ENCODE measurements around the gene ACYP2. TPM values are rescaled to one million over a fixed set of nuclear protein-coding genes. Genes with fewer than 3 reads are reported as not detected.
"Not testable (repeated sequence)": the region's sequence is repeated elsewhere in the genome, so short reads cannot be mapped to it uniquely, and the experiment has no call there.

The ACYP2 gene
- total RNA-seq (10 to 100 TPM; 16.3 to 21.2 TPM), polyA plus RNA-seq (10 to 100 TPM; 28.4 to 36.4 TPM)
- long read RNA-seq, donor 1, partial matches to known transcripts = 7 of 33 reads
- long read RNA-seq, donor 1, other reads (novel, unspliced or antisense) = 24 of 33 reads
- long read RNA-seq, donor 2, partial matches to known transcripts = 3 of 26 reads
- long read RNA-seq, donor 2, other reads (novel, unspliced or antisense) = 22 of 26 reads

DNA sequence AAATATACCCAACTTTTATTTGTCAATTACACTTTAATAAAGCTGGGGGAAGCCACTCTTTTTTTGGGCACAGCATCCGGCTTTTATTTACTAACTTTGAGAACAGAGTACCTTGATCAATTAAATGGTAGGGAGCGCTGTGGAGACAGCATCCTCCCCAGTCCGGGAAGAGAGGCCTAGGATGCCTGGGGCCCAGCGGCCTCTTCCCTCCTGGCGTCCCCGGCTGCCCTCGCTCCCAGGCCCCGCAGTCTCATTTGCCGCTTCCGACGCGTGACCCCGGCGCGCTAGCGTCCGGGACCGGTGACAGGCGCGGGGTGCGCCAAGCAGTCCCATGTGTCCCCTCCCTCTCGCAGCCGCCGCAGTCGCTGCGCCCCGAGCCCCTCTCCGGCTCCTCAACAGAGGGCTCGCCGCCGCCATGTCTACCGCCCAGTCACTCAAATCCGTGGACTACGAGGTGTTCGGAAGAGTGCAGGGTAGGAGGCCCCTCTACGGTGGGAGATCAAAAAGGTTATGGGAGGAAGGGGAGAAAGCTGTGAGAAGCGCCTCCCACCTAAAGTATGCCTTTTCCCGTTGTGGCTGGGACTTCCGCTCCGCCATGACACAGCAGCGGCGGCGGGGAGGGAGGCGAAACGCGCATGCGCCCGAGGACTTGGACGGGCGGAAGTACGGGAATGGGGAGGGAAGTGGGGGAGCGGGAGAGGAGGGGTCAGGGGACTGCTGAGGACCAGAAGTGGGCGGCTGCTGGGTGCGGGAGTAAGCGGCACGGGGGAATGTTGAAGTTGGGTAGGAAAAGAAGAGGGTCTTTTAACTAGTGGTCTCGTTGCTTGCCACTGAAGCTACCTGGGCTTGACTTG is at the start of gene ACYP2:
TSS of gene ACYP2 (plus strand) at position 332 of the 854 bp plus-strand sequence.
- 0 to 1% methylated on average over 50 to 57 of the region's 57 CpGs for WGBS, 2 donors
- Histone ChIP-seq H3K27ac (ENCODE audit: low read depth in 1 of 2, low read length in 2 of 2) (peak within 1 kb of the TSS; percentile 78 to 88), H3K4me3 (ENCODE audit: low read length in 2 of 2) (peak within 1 kb of the TSS; percentile 23 to 48), H3K9me3 (ENCODE audit: control insufficient read depth, low read length) (no peaks in the 10 kb centered on the region), H3K4me1 (ENCODE audit: control insufficient read depth in 1 of 2, insufficient read depth in 2 of 2, low read length in 2 of 2) (no peaks in the 10 kb centered on the region), H3K36me3 (ENCODE audit: control insufficient read depth in 1 of 2, insufficient read depth in 2 of 2, low read length in 1 of 2) (no peaks in the 10 kb centered on the region), H3K27me3 (ENCODE audit: control insufficient read depth in 1 of 2, insufficient read depth in 2 of 2, low read length in 1 of 2) (no peaks in the 10 kb centered on the region)
- intact Hi-C loops (cut with DNase I) = loop anchor here (5.0 to 10.0 kb wide), 3 partner anchors 217 to 349 kb away; partner anchors contain the start of gene SPTBN1 (in 1 of the 2)
- DNase-seq (peak; percentile 98 to 99), ATAC-seq (ENCODE audit: low FRiP score) (peak; percentile 98)

DNA sequence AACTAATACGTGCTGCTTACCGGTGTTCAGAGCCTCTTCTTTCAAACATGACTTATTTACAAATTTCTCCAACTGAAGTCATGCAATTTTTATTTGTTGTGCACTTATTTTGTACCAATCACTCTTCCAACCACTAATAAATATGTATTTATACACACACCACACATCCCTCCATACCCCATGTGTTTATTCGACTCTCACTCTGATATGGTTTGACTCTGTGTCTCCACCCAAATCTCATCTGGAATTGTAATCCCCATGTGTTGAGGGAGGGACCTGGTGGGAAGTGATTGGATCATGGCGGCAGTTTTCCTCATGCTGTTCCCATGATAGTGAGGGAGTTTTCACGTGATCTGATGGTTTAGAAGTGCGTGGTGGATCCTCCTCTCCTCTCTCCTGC is 49.5 kb upstream of the ACYP2 start:
- ATAC-seq (ENCODE audit: low FRiP score) (no peak), DNase-seq (no peak)
- Histone ChIP-seq H3K36me3 (ENCODE audit: control insufficient read depth in 1 of 2, insufficient read depth in 2 of 2, low read length in 1 of 2) (no peaks in the 10 kb centered on the region), H3K9me3 (ENCODE audit: control insufficient read depth, low read length) (no peaks in the 10 kb centered on the region), H3K4me1 (ENCODE audit: control insufficient read depth in 1 of 2, insufficient read depth in 2 of 2, low read length in 2 of 2) (no peaks in the 10 kb centered on the region), H3K27ac (ENCODE audit: low read depth in 1 of 2, low read length in 2 of 2) (no peak overlapping the region), H3K4me3 (ENCODE audit: low read length in 2 of 2) (no peak overlapping the region), H3K27me3 (ENCODE audit: control insufficient read depth in 1 of 2, insufficient read depth in 2 of 2, low read length in 1 of 2) (no peaks in the 10 kb centered on the region)
- WGBS, 2 donors = 94 to 97% methylated on average over 6 of the region's 6 CpGs
- intact Hi-C loops (cut with DNase I) = no loop called here

DNA sequence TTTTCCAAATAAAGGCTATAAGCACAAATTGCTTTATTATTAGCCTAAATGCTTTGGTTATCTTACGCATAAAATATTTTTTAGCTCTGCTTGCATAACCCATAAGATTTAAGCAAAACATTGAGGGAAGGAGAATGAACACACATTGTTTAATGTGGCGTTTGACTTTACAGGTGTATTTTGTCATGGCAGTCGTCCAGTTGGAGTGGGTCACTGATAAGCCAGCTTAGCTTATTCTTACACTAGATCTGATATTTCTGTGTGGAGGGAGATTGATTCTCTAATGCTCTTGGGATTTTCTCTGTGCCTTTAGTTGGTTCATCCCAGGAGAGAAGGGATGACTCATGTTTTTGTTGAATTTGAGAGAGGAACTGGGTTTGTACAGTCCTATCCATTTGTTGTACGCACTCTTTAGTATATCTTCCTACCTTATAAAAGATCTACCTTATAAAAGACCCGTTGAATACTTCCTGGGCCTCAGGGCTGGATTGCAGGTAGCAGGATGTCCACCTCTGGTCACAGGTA is 47.5 kb upstream of the ACYP2 start:
- H3K4me1 ChIP-seq (ENCODE audit: control insufficient read depth in 1 of 2, insufficient read depth in 2 of 2, low read length in 2 of 2) = no peaks in the 10 kb centered on the region
- H3K9me3 ChIP-seq (ENCODE audit: control insufficient read depth, low read length) = no peaks in the 10 kb centered on the region
- H3K4me3 ChIP-seq (ENCODE audit: low read length in 2 of 2) = no peak overlapping the region
- WGBS, 2 donors = 85 to 86% methylated on average over 5 of the region's 5 CpGs
- ATAC-seq (ENCODE audit: low FRiP score) (no peak), DNase-seq (no peak)
- no peak overlapping the region for H3K27ac ChIP-seq (ENCODE audit: low read depth in 1 of 2, low read length in 2 of 2)
- intact Hi-C loops (cut with DNase I) = no loop called here
- H3K36me3 ChIP-seq (ENCODE audit: control insufficient read depth in 1 of 2, insufficient read depth in 2 of 2, low read length in 1 of 2) = no peaks in the 10 kb centered on the region
- no peaks in the 10 kb centered on the region for H3K27me3 ChIP-seq (ENCODE audit: control insufficient read depth in 1 of 2, insufficient read depth in 2 of 2, low read length in 1 of 2)

DNA sequence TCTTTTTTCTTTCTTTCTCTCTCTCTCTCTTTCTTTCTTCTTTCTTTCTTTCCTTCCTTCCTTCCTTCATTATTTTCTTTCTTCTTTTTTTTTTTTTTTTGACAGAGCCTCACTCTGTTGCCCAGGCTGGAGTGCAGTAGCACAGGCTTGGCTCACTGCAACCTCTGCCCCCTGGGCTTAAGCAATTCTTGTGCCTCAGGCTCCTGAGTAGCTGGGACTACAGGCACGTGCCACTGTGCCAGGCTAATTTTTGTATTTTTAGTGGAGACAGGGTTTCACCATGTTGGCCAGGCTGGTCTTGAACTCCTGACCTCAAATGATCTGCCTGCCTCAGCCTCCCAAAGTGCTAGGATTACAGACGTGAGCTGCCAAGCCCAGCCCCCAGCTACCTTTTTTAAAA is 42.9 kb upstream of the ACYP2 start:
- H3K9me3 ChIP-seq (ENCODE audit: control insufficient read depth, low read length); DNase-seq; H3K36me3 ChIP-seq (ENCODE audit: control insufficient read depth in 1 of 2, insufficient read depth in 2 of 2, low read length in 1 of 2); intact Hi-C loops (cut with DNase I); H3K27ac ChIP-seq (ENCODE audit: low read depth in 1 of 2, low read length in 2 of 2); ATAC-seq (ENCODE audit: low FRiP score); H3K4me3 ChIP-seq (ENCODE audit: low read length in 2 of 2); H3K4me1 ChIP-seq (ENCODE audit: control insufficient read depth in 1 of 2, insufficient read depth in 2 of 2, low read length in 2 of 2); H3K27me3 ChIP-seq (ENCODE audit: control insufficient read depth in 1 of 2, insufficient read depth in 2 of 2, low read length in 1 of 2): not testable (repeated sequence)
- 64 to 67% methylated on average over 2 of the region's 2 CpGs for WGBS, 2 donors

DNA sequence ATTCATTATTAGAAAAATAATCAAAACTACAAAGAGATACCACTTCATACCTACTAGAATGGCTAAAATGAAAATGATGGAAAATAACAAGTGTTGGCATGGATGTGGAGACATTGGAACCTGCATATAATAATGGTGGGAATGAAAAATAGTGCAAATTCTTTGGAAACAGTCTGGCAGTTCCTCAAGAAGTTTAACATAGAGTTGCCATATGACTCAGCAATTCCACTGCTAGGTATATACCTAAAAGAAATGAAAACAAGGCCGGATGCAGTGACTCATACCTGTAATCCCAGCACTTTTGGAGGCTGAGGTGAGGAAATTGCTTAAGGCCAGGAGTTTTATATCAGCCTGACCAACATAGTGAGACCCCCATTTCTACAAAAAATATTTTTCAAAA is 41.6 kb upstream of the ACYP2 start:
- intact Hi-C loops (cut with DNase I) = no loop called here
- Histone ChIP-seq H3K9me3 (ENCODE audit: control insufficient read depth, low read length) (no peaks in the 10 kb centered on the region), H3K36me3 (ENCODE audit: control insufficient read depth in 1 of 2, insufficient read depth in 2 of 2, low read length in 1 of 2) (no peaks in the 10 kb centered on the region), H3K4me3 (ENCODE audit: low read length in 2 of 2) (no peak overlapping the region), H3K27me3 (ENCODE audit: control insufficient read depth in 1 of 2, insufficient read depth in 2 of 2, low read length in 1 of 2) (no peaks in the 10 kb centered on the region), H3K27ac (ENCODE audit: low read depth in 1 of 2, low read length in 2 of 2) (no peak overlapping the region), H3K4me1 (ENCODE audit: control insufficient read depth in 1 of 2, insufficient read depth in 2 of 2, low read length in 2 of 2) (no peaks in the 10 kb centered on the region)
- DNase-seq (no peak), ATAC-seq (ENCODE audit: low FRiP score) (no peak)
- WGBS, 2 donors = 93 to 94% methylated on average over 1 of the region's 1 CpG

DNA sequence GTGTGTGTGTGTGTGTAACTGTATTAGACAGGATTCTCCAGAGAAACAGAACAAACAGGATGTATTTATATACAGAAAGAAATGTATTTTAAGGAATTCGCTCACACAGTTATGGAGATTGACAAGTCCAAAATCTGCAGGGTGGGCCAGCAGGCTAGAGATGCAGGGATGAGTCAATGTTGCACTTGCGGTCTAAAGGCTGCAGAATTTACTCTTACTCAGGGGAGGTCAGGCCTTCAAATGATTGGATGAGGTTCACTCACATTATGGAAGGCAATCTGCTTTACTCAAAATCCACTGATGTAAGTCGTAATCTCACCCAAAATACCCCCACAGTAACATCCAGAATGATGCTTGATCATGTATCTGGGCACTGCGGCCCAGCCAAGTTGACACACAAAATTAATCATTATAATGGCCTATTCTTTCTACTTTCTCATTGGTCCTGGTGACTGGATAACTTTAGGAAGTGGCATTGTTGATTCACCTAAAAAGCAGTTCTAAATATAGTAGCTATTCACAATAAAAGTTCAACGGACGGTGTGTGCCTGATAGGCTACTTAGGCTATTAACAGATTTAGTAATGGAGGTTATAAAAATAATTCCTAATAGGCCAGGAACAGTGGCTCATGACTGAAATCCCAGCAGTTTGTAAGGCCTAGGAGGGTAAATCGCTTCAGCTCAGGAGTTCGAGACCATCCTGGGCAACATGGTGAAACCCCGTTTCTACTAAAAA is 40.6 kb upstream of the ACYP2 start:
- H3K27me3 ChIP-seq (ENCODE audit: control insufficient read depth in 1 of 2, insufficient read depth in 2 of 2, low read length in 1 of 2) = no peaks in the 10 kb centered on the region
- H3K4me1 ChIP-seq (ENCODE audit: control insufficient read depth in 1 of 2, insufficient read depth in 2 of 2, low read length in 2 of 2) = no peaks in the 10 kb centered on the region
- no peaks in the 10 kb centered on the region for H3K9me3 ChIP-seq (ENCODE audit: control insufficient read depth, low read length)
- ATAC-seq (ENCODE audit: low FRiP score) (no peak), DNase-seq (no peak)
- H3K4me3 ChIP-seq (ENCODE audit: low read length in 2 of 2) = no peak overlapping the region
- no peak overlapping the region for H3K27ac ChIP-seq (ENCODE audit: low read depth in 1 of 2, low read length in 2 of 2)
- intact Hi-C loops (cut with DNase I) = no loop called here
- H3K36me3 ChIP-seq (ENCODE audit: control insufficient read depth in 1 of 2, insufficient read depth in 2 of 2, low read length in 1 of 2) = no peaks in the 10 kb centered on the region
- 86 to 89% methylated on average over 9 of the region's 9 CpGs for WGBS, 2 donors

DNA sequence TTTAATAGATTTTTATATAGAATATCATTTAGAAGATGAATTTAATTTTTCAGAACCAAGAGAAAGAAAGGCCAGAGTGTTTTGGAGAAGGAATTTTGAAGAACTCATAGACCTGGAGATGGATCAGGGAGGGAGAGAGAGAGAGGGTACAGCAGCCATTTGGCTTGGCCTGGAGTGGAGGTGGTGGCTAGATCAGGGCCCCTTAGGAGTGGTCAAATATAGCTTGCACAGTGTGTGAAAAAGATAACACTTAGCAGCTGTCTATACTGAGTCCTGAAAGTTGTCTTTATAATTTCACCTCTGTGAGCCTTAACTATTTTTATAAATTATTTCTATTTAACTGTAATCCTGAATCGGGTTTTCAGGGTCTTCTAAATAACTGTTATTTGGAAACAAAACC is 38.8 kb upstream of the ACYP2 start:
- Histone ChIP-seq H3K27ac (ENCODE audit: low read depth in 1 of 2, low read length in 2 of 2) (no peak overlapping the region), H3K27me3 (ENCODE audit: control insufficient read depth in 1 of 2, insufficient read depth in 2 of 2, low read length in 1 of 2) (no peaks in the 10 kb centered on the region), H3K9me3 (ENCODE audit: control insufficient read depth, low read length) (no peaks in the 10 kb centered on the region), H3K4me3 (ENCODE audit: low read length in 2 of 2) (no peak overlapping the region), H3K4me1 (ENCODE audit: control insufficient read depth in 1 of 2, insufficient read depth in 2 of 2, low read length in 2 of 2) (no peaks in the 10 kb centered on the region), H3K36me3 (ENCODE audit: control insufficient read depth in 1 of 2, insufficient read depth in 2 of 2, low read length in 1 of 2) (peaks cover 0 to 3% of the 10 kb centered on the region in 2 donors)
- intact Hi-C loops (cut with DNase I) = no loop called here
- ATAC-seq (ENCODE audit: low FRiP score) = no peak
- 83 to 90% methylated on average over 1 of the region's 1 CpG for WGBS, 2 donors
- DNase-seq = no peak

DNA sequence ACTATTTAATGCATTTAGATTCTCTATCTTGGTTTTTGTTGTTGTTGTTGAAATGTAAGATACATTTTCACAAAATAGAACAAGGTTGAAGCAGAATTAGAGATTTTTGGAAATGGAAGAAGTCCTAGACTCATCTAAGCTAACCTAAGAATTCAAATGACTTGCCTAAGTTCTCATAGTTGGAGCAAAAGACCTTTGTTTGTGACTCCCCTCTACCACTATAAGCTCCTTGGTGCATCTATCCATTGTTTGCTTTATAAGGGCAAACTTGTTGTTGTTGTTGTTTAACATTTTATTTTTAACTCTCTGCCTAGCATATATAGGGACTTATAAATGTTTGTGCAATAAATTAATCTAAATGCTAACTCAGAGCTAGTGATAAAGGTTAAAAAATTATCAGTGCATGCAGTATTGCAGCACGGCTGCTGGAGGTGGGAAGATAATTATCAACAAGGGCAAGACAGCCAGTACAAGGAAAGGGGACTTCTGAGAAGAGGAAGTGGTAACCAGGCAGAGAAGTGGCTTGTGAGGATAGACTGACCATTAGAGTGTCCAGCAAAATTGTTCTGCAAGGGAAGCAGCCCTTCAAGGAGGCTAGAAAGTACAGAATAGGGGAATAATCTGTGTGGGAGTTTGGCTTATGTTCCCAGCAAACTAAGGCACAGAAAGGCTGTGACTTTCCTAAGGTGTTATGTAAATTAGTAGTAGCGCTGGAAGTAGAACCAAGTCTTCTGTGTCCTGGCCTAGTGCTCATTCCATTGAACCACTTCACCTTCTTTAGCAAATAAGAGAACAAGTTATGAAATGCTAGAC is 38.1 kb upstream of the ACYP2 start:
- H3K9me3 ChIP-seq (ENCODE audit: control insufficient read depth, low read length) = no peaks in the 10 kb centered on the region
- H3K4me1 ChIP-seq (ENCODE audit: control insufficient read depth in 1 of 2, insufficient read depth in 2 of 2, low read length in 2 of 2) = no peaks in the 10 kb centered on the region
- H3K27me3 ChIP-seq (ENCODE audit: control insufficient read depth in 1 of 2, insufficient read depth in 2 of 2, low read length in 1 of 2) = no peaks in the 10 kb centered on the region
- H3K36me3 ChIP-seq (ENCODE audit: control insufficient read depth in 1 of 2, insufficient read depth in 2 of 2, low read length in 1 of 2) = peaks cover 0 to 3% of the 10 kb centered on the region in 2 donors
- no peak for ATAC-seq (ENCODE audit: low FRiP score)
- WGBS, 2 donors = 91 to 96% methylated on average over 2 of the region's 2 CpGs
- no peak overlapping the region for H3K27ac ChIP-seq (ENCODE audit: low read depth in 1 of 2, low read length in 2 of 2)
- intact Hi-C loops (cut with DNase I) = no loop called here
- no peak for DNase-seq
- H3K4me3 ChIP-seq (ENCODE audit: low read length in 2 of 2) = no peak overlapping the region

Data from aorta (tissue), 5 donors.